ENCODE data around the gene BRINP3. TPM values are rescaled to one million over a fixed set of nuclear protein-coding genes. Genes with fewer than 3 reads are reported as not detected.

The BRINP3 gene
- total RNA-seq, 1 donor from 2014 or later: not detected

GRCh38 chr1:190101756-190102155 lies 375.9 kb downstream of the BRINP3 start:
- POLR2A ChIA-PET: no interaction called here
- DNase-seq: no peak
- no peaks in the 10 kb centered on the region for H3K36me3 Mint-ChIP-seq (ENCODE audit: low read depth)
- H3K27ac Mint-ChIP-seq: no peak overlapping the region
- peaks cover 4% of the 10 kb centered on the region for H3K9me3 Mint-ChIP-seq
- no peak overlapping the region for H3K4me3 Mint-ChIP-seq
- H3K4me1 Mint-ChIP-seq: no peaks in the 10 kb centered on the region
- intact Hi-C loops (cut with micrococcal nuclease): no loop called here
- TF ChIP-seq CTCF (IDR thresholded peaks at IDR 0.05): no peak
- no peak for ATAC-seq (ENCODE audit: low read depth)
- CTCF ChIA-PET: no interaction called here
- H3K27me3 Mint-ChIP-seq: no peaks in the 10 kb centered on the region

GRCh38 chr1:190098756-190099155 lies 378.9 kb downstream of the BRINP3 start:
- ChIA-PET POLR2A (no interaction called here), CTCF (no interaction called here)
- intact Hi-C loops (cut with micrococcal nuclease): no loop called here
- Mint-ChIP-seq H3K27me3 (no peaks in the 10 kb centered on the region), H3K4me3 (no peak overlapping the region), H3K4me1 (no peaks in the 10 kb centered on the region), H3K9me3 (peaks cover 4% of the 10 kb centered on the region), H3K27ac (no peak overlapping the region), H3K36me3 (ENCODE audit: low read depth) (no peaks in the 10 kb centered on the region)
- DNase-seq (no peak), ATAC-seq (ENCODE audit: low read depth) (no peak)
- TF ChIP-seq CTCF (IDR thresholded peaks at IDR 0.05): no peak

- Mint-ChIP-seq H3K27ac (no peak overlapping the region), H3K4me1 (no peaks in the 10 kb centered on the region), H3K9me3 (peaks cover 4% of the 10 kb centered on the region), H3K27me3 (no peaks in the 10 kb centered on the region), H3K4me3 (no peak overlapping the region), H3K36me3 (ENCODE audit: low read depth) (no peaks in the 10 kb centered on the region)
- ChIA-PET CTCF (no interaction called here), POLR2A (no interaction called here)
- intact Hi-C loops (cut with micrococcal nuclease): no loop called here
- ATAC-seq (ENCODE audit: low read depth): no peak
- TF ChIP-seq CTCF (IDR thresholded peaks at IDR 0.05): no peak
- no peak for DNase-seq
Observed at GRCh38 chr1:190098107-190098506, 379.6 kb downstream of the BRINP3 start.

GRCh38 chr1:190095596-190095995 lies 382.1 kb downstream of the BRINP3 start:
- DNase-seq: no peak
- no peaks in the 10 kb centered on the region for H3K4me1 Mint-ChIP-seq
- CTCF ChIA-PET: no interaction called here
- no peaks in the 10 kb centered on the region for H3K36me3 Mint-ChIP-seq (ENCODE audit: low read depth)
- no peak for TF ChIP-seq CTCF (IDR thresholded peaks at IDR 0.05)
- POLR2A ChIA-PET: no interaction called here
- intact Hi-C loops (cut with micrococcal nuclease): no loop called here
- no peak for ATAC-seq (ENCODE audit: low read depth)
- no peak overlapping the region for H3K4me3 Mint-ChIP-seq
- no peak overlapping the region for H3K27ac Mint-ChIP-seq
- H3K9me3 Mint-ChIP-seq: peaks cover 4% of the 10 kb centered on the region
- H3K27me3 Mint-ChIP-seq: no peaks in the 10 kb centered on the region

GRCh38 chr1:190084552-190084951 lies 393.1 kb downstream of the BRINP3 start:
- no peak overlapping the region for H3K27ac Mint-ChIP-seq
- intact Hi-C loops (cut with micrococcal nuclease): no loop called here
- ChIA-PET POLR2A (no interaction called here), CTCF (no interaction called here)
- peaks cover 1% of the 10 kb centered on the region for H3K9me3 Mint-ChIP-seq
- no peak for TF ChIP-seq CTCF (IDR thresholded peaks at IDR 0.05)
- no peaks in the 10 kb centered on the region for H3K4me1 Mint-ChIP-seq
- no peak for DNase-seq
- H3K36me3 Mint-ChIP-seq (ENCODE audit: low read depth): no peaks in the 10 kb centered on the region
- no peaks in the 10 kb centered on the region for H3K27me3 Mint-ChIP-seq
- no peak overlapping the region for H3K4me3 Mint-ChIP-seq
- no peak for ATAC-seq (ENCODE audit: low read depth)
